ENCODE measurements around the gene KRT82. TPM values are rescaled to one million over a fixed set of nuclear protein-coding genes. Genes with fewer than 3 reads are reported as not detected.

KRT82 gene
- total and polyA plus RNA-seq, 3 donors from 2014 or later: not detected

DNA sequence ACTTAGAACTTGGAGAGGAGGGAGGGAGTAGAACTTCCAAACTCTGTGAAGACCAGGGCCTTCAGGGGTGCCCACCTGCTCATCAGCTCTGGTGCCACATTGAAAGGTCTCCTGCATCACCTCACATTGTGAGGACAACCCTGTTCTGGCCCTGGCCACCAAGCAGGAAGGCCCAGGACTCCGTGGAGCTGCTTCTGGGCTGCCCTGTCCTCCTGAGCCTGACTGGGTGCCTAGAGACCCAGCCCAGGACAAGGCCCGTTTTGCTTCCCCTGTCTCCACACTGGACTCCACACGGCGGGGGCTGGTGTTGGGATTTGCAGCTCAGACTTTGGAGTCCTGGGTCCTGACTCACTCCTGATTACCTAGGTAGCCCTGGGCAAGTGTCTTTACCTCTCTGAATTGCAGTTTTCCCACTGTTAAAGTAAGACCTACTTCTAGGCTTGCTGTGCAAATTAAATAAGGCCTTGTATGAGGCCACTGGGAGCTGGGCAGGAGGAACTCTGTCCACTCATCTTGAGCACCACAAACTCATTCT lies 12.5 kb upstream of the KRT82 start:
- Histone ChIP-seq H3K27ac (no peak overlapping the region), H3K4me3 (no peak overlapping the region), H3K36me3 (ENCODE audit: low read depth, missing control alignments) (no peaks in the 10 kb centered on the region), H3K4me1 (peaks cover 21% of the 10 kb centered on the region), H3K9me3 (no peaks in the 10 kb centered on the region), H3K27me3 (no peaks in the 10 kb centered on the region)
- TF ChIP-seq POLR2A (IDR thresholded peaks at IDR 0.05): no peak
- intact Hi-C loops (cut with DNase I; ENCODE audit: low total_unique reads): no loop called here
- no peak for DNase-seq
- WGBS, 2 donors: 88 to 91% methylated on average over 4 of the region's 4 CpGs

DNA sequence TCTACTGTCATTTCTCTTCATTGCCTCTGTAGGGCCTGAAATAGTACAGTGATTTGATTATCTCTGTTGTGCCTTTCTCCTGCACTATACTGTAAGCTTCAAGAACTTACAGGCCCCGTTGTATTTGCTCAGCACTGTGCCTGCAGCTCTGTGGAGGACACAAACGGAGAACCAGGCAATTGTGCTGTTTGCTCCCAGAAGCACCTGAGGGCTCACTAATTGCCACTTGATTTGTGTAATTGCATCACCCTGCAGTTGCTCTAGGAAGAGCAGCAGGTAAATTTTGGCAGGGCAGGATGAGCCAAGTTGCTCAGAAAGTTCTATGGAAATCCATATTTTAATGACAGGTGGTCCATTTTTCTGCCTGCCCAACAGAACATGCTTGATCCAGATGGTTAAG lies 11.6 kb upstream of the KRT82 start:
- WGBS, 2 donors: 85 to 92% methylated on average over 2 of the region's 2 CpGs

GRCh38 chr12:52416795-52417194 lies 10.7 kb upstream of the KRT82 start:
- DNase-seq: no peak
- intact Hi-C loops (cut with DNase I; ENCODE audit: low total_unique reads): no loop called here
- Histone ChIP-seq H3K9me3 (no peaks in the 10 kb centered on the region), H3K27me3 (no peaks in the 10 kb centered on the region), H3K4me1 (peaks cover 10% of the 10 kb centered on the region), H3K36me3 (ENCODE audit: low read depth, missing control alignments) (no peaks in the 10 kb centered on the region), H3K4me3 (no peak overlapping the region), H3K27ac (peak overlapping the region in 1 of 2 donors; percentile 21)
- WGBS, 2 donors: 51 to 58% methylated on average over 1 of the region's 1 CpG
- TF ChIP-seq POLR2A (IDR thresholded peaks at IDR 0.05) (no peak), CTCF (IDR thresholded peaks at IDR 0.05) (no peak)

More for the DNA sequence above, 11.6 kb upstream of the KRT82 start:
- TF ChIP-seq POLR2A (IDR thresholded peaks at IDR 0.05): no peak
- no peak for TF ChIP-seq CTCF (IDR thresholded peaks at IDR 0.05)
- DNase-seq: no peak
- Histone ChIP-seq H3K27ac (no peak overlapping the region), H3K36me3 (ENCODE audit: low read depth, missing control alignments) (no peaks in the 10 kb centered on the region), H3K27me3 (no peaks in the 10 kb centered on the region), H3K9me3 (no peaks in the 10 kb centered on the region), H3K4me1 (peaks cover 12% of the 10 kb centered on the region), H3K4me3 (no peak overlapping the region)
- intact Hi-C loops (cut with DNase I; ENCODE audit: low total_unique reads): no loop called here

GRCh38 chr12:52415870-52416750 lies 10.0 kb upstream of the KRT82 start:
- Histone ChIP-seq H3K4me3 (no peak overlapping the region), H3K4me1 (peaks cover 13% of the 10 kb centered on the region), H3K27me3 (no peaks in the 10 kb centered on the region), H3K27ac (no peak overlapping the region), H3K36me3 (ENCODE audit: low read depth, missing control alignments) (no peaks in the 10 kb centered on the region), H3K9me3 (no peaks in the 10 kb centered on the region)
- TF ChIP-seq CTCF (IDR thresholded peaks at IDR 0.05) (no peak), POLR2A (IDR thresholded peaks at IDR 0.05) (no peak)
- peak; percentile 37 for DNase-seq
- intact Hi-C loops (cut with DNase I; ENCODE audit: low total_unique reads): no loop called here
- 60 to 62% methylated on average over 9 to 10 of the region's 10 CpGs for WGBS, 2 donors

- H3K9me3 ChIP-seq: no peaks in the 10 kb centered on the region
- H3K4me1 ChIP-seq: peaks cover 16% of the 10 kb centered on the region
- no peak for DNase-seq
- H3K36me3 ChIP-seq (ENCODE audit: low read depth, missing control alignments): no peaks in the 10 kb centered on the region
- intact Hi-C loops (cut with DNase I; ENCODE audit: low total_unique reads): no loop called here
- H3K4me3 ChIP-seq: no peak overlapping the region
- H3K27ac ChIP-seq: no peak overlapping the region
- TF ChIP-seq CTCF (IDR thresholded peaks at IDR 0.05) (no peak), POLR2A (IDR thresholded peaks at IDR 0.05) (no peak)
- WGBS, 2 donors: 78 to 86% methylated on average over 4 to 5 of the region's 5 CpGs
- no peaks in the 10 kb centered on the region for H3K27me3 ChIP-seq
Measured at GRCh38 chr12:52414936-52415335, 8.8 kb upstream of the KRT82 start.

All from testis (tissue), 3 donors.